Measurements from ENCODE around the gene GNG3.

Gene GNG3

GRCh38 chr11:62678433-62678769 lies 29.1 kb upstream of the GNG3 start (continued):
- TF ChIP-seq CSRNP3 (CRISPR knock-in tag; IDR thresholded peaks at IDR 0.05), result no peak

GRCh38 chr11:62678770-62679696 lies 28.4 kb upstream of the GNG3 start, which contains the start of gene UBXN1:
Gene UBXN1 (minus strand): TSS chr11:62679073. CDS start chr11:62678923, 150 bp downstream.
- TF ChIP-seq SNAI2 (CRISPR knock-in tag; IDR thresholded peaks at IDR 0.05), result no peak
- TF ChIP-seq ZNF565 (CRISPR knock-in tag; conservative IDR thresholded peaks at IDR 0.05; ENCODE audit: low read depth), result no peak
- no peak for TF ChIP-seq CSRNP3 (CRISPR knock-in tag; IDR thresholded peaks at IDR 0.05)
- TF ChIP-seq ISL1 (CRISPR knock-in tag; IDR thresholded peaks at IDR 0.05), result no peak
- TF ChIP-seq ZC3H10 (CRISPR knock-in tag; IDR thresholded peaks at IDR 0.05), result no peak
- no peak for TF ChIP-seq PPARA (CRISPR knock-in tag; IDR thresholded peaks at IDR 0.05; ENCODE audit: borderline replicate concordance)
- no peak for TF ChIP-seq PATZ1 (CRISPR knock-in tag; IDR thresholded peaks at IDR 0.05; ENCODE audit: borderline replicate concordance)
- no peak for TF ChIP-seq ARNTL (CRISPR knock-in tag; IDR thresholded peaks at IDR 0.05; ENCODE audit: borderline replicate concordance, low read depth)
- no peak for TF ChIP-seq ESRRG (CRISPR knock-in tag; IDR thresholded peaks at IDR 0.05)
- no peak for TF ChIP-seq RARB (CRISPR knock-in tag; IDR thresholded peaks at IDR 0.05)
- no peak for TF ChIP-seq BACH2 (CRISPR knock-in tag; IDR thresholded peaks at IDR 0.05; ENCODE audit: borderline replicate concordance)
- no peak for TF ChIP-seq TCF4 (CRISPR knock-in tag; IDR thresholded peaks at IDR 0.05; ENCODE audit: borderline replicate concordance)
- TF ChIP-seq ZFP3 (CRISPR knock-in tag; IDR thresholded peaks at IDR 0.05), result no peak
- no peak for TF ChIP-seq POU6F1 (CRISPR knock-in tag; IDR thresholded peaks at IDR 0.05; ENCODE audit: borderline replicate concordance, low read depth)
- TF ChIP-seq ZNF8 (CRISPR knock-in tag; IDR thresholded peaks at IDR 0.05), result no peak
- TF ChIP-seq ZNF70 (CRISPR knock-in tag; IDR thresholded peaks at IDR 0.05), result no peak
- no peak for TF ChIP-seq CSDC2 (CRISPR knock-in tag; IDR thresholded peaks at IDR 0.05)
- TF ChIP-seq OSR1 (CRISPR knock-in tag; IDR thresholded peaks at IDR 0.05), result no peak
- ATAC-seq, result peak; percentile 86

GRCh38 chr11:62680825-62681240 lies 26.6 kb upstream of the GNG3 start:
- no peak for TF ChIP-seq ISL1 (CRISPR knock-in tag; IDR thresholded peaks at IDR 0.05)
- TF ChIP-seq ZNF70 (CRISPR knock-in tag; IDR thresholded peaks at IDR 0.05), result no peak
- TF ChIP-seq BACH2 (CRISPR knock-in tag; IDR thresholded peaks at IDR 0.05; ENCODE audit: borderline replicate concordance), result no peak
- no peak for TF ChIP-seq TOX (CRISPR knock-in tag; IDR thresholded peaks at IDR 0.05; ENCODE audit: borderline replicate concordance)
- no peak for TF ChIP-seq ARNTL (CRISPR knock-in tag; IDR thresholded peaks at IDR 0.05; ENCODE audit: borderline replicate concordance, low read depth)
- TF ChIP-seq ESRRG (CRISPR knock-in tag; IDR thresholded peaks at IDR 0.05), result no peak
- no peak for TF ChIP-seq PATZ1 (CRISPR knock-in tag; IDR thresholded peaks at IDR 0.05; ENCODE audit: borderline replicate concordance)
- TF ChIP-seq ZNF8 (CRISPR knock-in tag; IDR thresholded peaks at IDR 0.05), result no peak
- TF ChIP-seq SNAI2 (CRISPR knock-in tag; IDR thresholded peaks at IDR 0.05), result no peak
- no peak for TF ChIP-seq ZC3H10 (CRISPR knock-in tag; IDR thresholded peaks at IDR 0.05)
- TF ChIP-seq TCF4 (CRISPR knock-in tag; IDR thresholded peaks at IDR 0.05; ENCODE audit: borderline replicate concordance), result no peak
- ATAC-seq, result peak; percentile 96

Measured in SK-N-SH treated with all-trans-retinoic acid at 6 μM for 48 hours (cell line).